NB4 (cell line): ENCODE measurements around the gene TMEM187.

Source experiments
- CTCF ChIP-seq: IDR thresholded peaks from one replicate; pipeline ENCODE4 v1.5.1; 2012; ENCODE audit warnings: low read depth, low read length
- MYC ChIP-seq: IDR thresholded peaks from 2 replicates; pipeline ENCODE4 v1.6.1; 2011; ENCODE audit warnings: low read depth, low read length
- POLR2A ChIP-seq: IDR thresholded peaks from 2 replicates; pipeline ENCODE4 v1.6.1; 2011; ENCODE audit warnings: mild to moderate bottlenecking; ENCODE audit not compliant: insufficient read length; ENCODE audit errors: extremely low read depth

GRCh38 chrX:153953342-153953830 is 19.2 kb upstream of the TMEM187 start:
- peak; percentile 70 for TF ChIP-seq CTCF
- no peak for TF ChIP-seq POLR2A
- no peak for TF ChIP-seq MYC
